Pancreas (tissue), 10 donors: ENCODE results near the gene ILKAP. TPM values are rescaled to one million over a fixed set of nuclear protein-coding genes. Genes with fewer than 3 reads are reported as not detected.

Experiments used
- ATAC-seq, 4 donors: fragments of 200-7000 bp; cut with Tn5 transposase; one replicate each; pipeline versions ENCODE4 v1.8.0 to v1.9.1; 2020; ENCODE audit warnings: mild to moderate bottlenecking in 4 of 4, moderate library complexity in 4 of 4
- DNase-seq, 6 donors: peaks; one replicate each; pipeline ENCODE4 v3.0.0-alpha.2; 2020
- FAIRE-seq: peaks from 2 replicates; lab custom pipeline; 2012; peaks lifted over from hg19 to GRCh38; lab: Jason Lieb, UNC
- H3K27ac ChIP-seq, 4 donors: fragments of 200-600 bp; sonication (generic); 1 replicate in 3 of 4; 2 replicates in 1 of 4; pipeline versions ENCODE4 v1.5.0 to v1.8.0; 2020
- H3K27me3 ChIP-seq, 4 donors: fragments of 200-600 bp; one replicate each; pipeline ENCODE4 v1.8.0; 2021
- H3K36me3 ChIP-seq, 3 donors: fragments of 200-600 bp; sonication (generic) in 1 of 3; one replicate each; pipeline versions ENCODE4 v1.5.0 to v1.8.0; 2020 to 2021
- H3K4me1 ChIP-seq, 3 donors: fragments of 200-600 bp; one replicate each; pipeline ENCODE4 v1.8.0; 2021
- H3K4me3 ChIP-seq, 4 donors: fragments of 200-600 bp; sonication (generic) in 2 of 4; one replicate each; pipeline versions ENCODE4 v1.5.0 to v1.8.0; 2020 to 2021
- H3K9me3 ChIP-seq, 4 donors: fragments of 200-600 bp; one replicate each; pipeline ENCODE4 v1.8.0; 2021
- CTCF ChIP-seq, 4 donors: fragments of 200-600 bp; sonication (generic) in 3 of 4; IDR thresholded peaks; one replicate each; pipeline versions ENCODE4 v1.5.0 to v1.8.0; 2021; ENCODE audit warnings: antibody characterized with exemption in 4 of 4
- WGBS, 2 donors: extraction: QIAGEN DNeasy Blood & Tissue Kit; methylation state at CpG; one replicate each; pipeline ENCODE4 v1.1.7; 2013; 5-methylcytosine and 5-hydroxymethylcytosine counted together
- intact Hi-C, 3 donors: fragments of 100-400 bp; cut with DNase I; formaldehyde crosslinking; loops; one replicate each; pipeline versions ENCODE4 v1.11.1 to v1.14.2; 2022
- polyA plus RNA-seq, 2 donors: library from polyadenylated mRNA; stranded (reverse); fragments of 200-250 nt; gene quantifications; one replicate each; pipeline ENCODE4 v1.2.3, GENCODE V29; 2013
- total RNA-seq, 6 donors: library from RNA; stranded (reverse); fragmentation: NEBNext Ultra II Directional in 4 of 6; extraction: Animal tissue kit (Norgen Biotek cat#: 25700) in 4 of 6; gene quantifications; one replicate each; pipeline versions ENCODE4 v1.2.1 to v1.2.4, GENCODE V29; 2021 to 2023
- donor health status: healthy with polysubstance abuse.
- donor health status: DM: no; HTN: no; CAD: no; lungs with moderate emphysema.
- donor health status: DM: no; HTN: no; CAD: no.
- donor health status: control.
- donor health status: control.
- donor health status: Bipolar disorder and iron deficiency.
- donor health status: DM: yes; HTN: yes; CAD: no.
- donor health status: DM: no; HTN: no; CAD: no.
- donor health status: DM: no; HTN: no; CAD: no.
- donor health status: DM: yes; HTN: yes; CAD: no.

Gene ILKAP
- total and polyA plus RNA-seq, 8 donors, result 14.0 to 91.6 (median 21.5) TPM

GRCh38 chr2:238139196-238140039 lies 64.1 kb downstream of the ILKAP start:
- TF ChIP-seq CTCF (IDR thresholded peaks at IDR 0.05), result peak; percentile 50 to 69 (median 54)
- Histone ChIP-seq H3K4me1 (no peaks in the 10 kb centered on the region), H3K9me3 (no peaks in the 10 kb centered on the region), H3K27ac (no peak overlapping the region), H3K4me3 (no peak overlapping the region), H3K36me3 (no peaks in the 10 kb centered on the region), H3K27me3 (no peaks in the 10 kb centered on the region)
- ATAC-seq, result peak in 2 of 4 donors; percentile 45 to 68
- no peak for FAIRE-seq
- DNase-seq, result peak in 3 of 6 donors; percentile 21 to 80 (median 67)
- WGBS, 2 donors, result 53 to 58% methylated on average over 52 to 56 of the region's 56 CpGs
- intact Hi-C loops, result no loop called here

- no peak within 1 kb of the TSS for H3K4me3 ChIP-seq
- DNase-seq, result peak in 1 of 6 donors; percentile 60
- no peak for TF ChIP-seq CTCF (IDR thresholded peaks at IDR 0.05)
- intact Hi-C loops, result no loop called here
- H3K27me3 ChIP-seq, result no peaks in the 10 kb centered on the region
- no peak for ATAC-seq
- no peak within 1 kb of the TSS for H3K27ac ChIP-seq
- 79 to 80% methylated on average over 20 to 22 of the region's 22 CpGs for WGBS, 2 donors
- H3K4me1 ChIP-seq, result no peaks in the 10 kb centered on the region
- FAIRE-seq, result no peak
- no peaks in the 10 kb centered on the region for H3K9me3 ChIP-seq
- no peaks in the 10 kb centered on the region for H3K36me3 ChIP-seq
Observed at GRCh38 chr2:238138331-238139195, 64.9 kb downstream of the ILKAP start, which contains the start of gene KLHL30. Gene KLHL30 (plus strand): TSS chr2:238138668. CDS start chr2:238140755, 2,087 bp downstream.

GRCh38 chr2:238137885-238138284 lies 65.6 kb downstream of the ILKAP start:
- Histone ChIP-seq H3K27ac (no peak overlapping the region), H3K36me3 (no peaks in the 10 kb centered on the region), H3K9me3 (no peaks in the 10 kb centered on the region), H3K4me1 (no peaks in the 10 kb centered on the region), H3K27me3 (no peaks in the 10 kb centered on the region), H3K4me3 (no peak overlapping the region)
- intact Hi-C loops, result no loop called here
- WGBS, 2 donors, result 92 to 94% methylated on average over 13 of the region's 13 CpGs
- TF ChIP-seq CTCF (IDR thresholded peaks at IDR 0.05), result no peak
- no peak for FAIRE-seq
- no peak for ATAC-seq
- DNase-seq, result peak in 1 of 6 donors; percentile 17

- TF ChIP-seq CTCF (IDR thresholded peaks at IDR 0.05), result no peak
- peak in 3 of 4 donors; percentile 29 to 47 (median 44) for ATAC-seq
- no peak for FAIRE-seq
- Histone ChIP-seq H3K27me3 (no peaks in the 10 kb centered on the region), H3K36me3 (no peaks in the 10 kb centered on the region), H3K9me3 (no peaks in the 10 kb centered on the region), H3K4me3 (no peak overlapping the region), H3K27ac (no peak overlapping the region), H3K4me1 (no peaks in the 10 kb centered on the region)
- intact Hi-C loops, result no loop called here
- DNase-seq, result peak in 4 of 6 donors; percentile 37 to 70 (median 51)
- WGBS, 2 donors, result 76 to 77% methylated on average over 14 of the region's 14 CpGs
Observed at GRCh38 chr2:238136820-238137537, 66.5 kb downstream of the ILKAP start.
